GM12878 (cell line): ENCODE data around the gene GNAZ. TPM values are rescaled to one million over a fixed set of nuclear protein-coding genes. Genes with fewer than 3 reads are reported as not detected.

Source experiments
- ATAC-seq: fragments of 200-7000 bp; cut with Tn5 transposase; 3 replicates; pipeline ENCODE4 v1.9.1; 2020; ENCODE audit warnings: mild to moderate bottlenecking, moderate library complexity
- BruUV-seq: library from RNA; stranded (reverse); fragments of 400-500 nt; replicated peaks from 2 replicates; lab custom pipeline; 2021; lab: Mats Ljungman, UMichigan
- CTCF ChIA-PET: fragments of 300-600 bp; sonication (Branson Sonifier 250); formaldehyde crosslinking; extraction: SDS; loops from one replicate; lab custom pipeline; 2021; ENCODE audit warnings: inconsistent platforms; lab: Yijun Ruan, JAX
- POLR2A ChIA-PET: fragments of 350-600 bp; formaldehyde crosslinking; extraction: SDS; loops from one replicate; lab custom pipeline; 2021; ENCODE audit warnings: inconsistent platforms; lab: Charles Lee
- RAD21 ChIA-PET: fragments of 300-600 bp; sonication (Branson Sonifier 250); formaldehyde crosslinking; loops from one replicate; lab custom pipeline; 2023; ENCODE audit warnings: antibody characterized with exemption; ENCODE audit not compliant: unreplicated experiment; lab: Charles Lee
- SMC1A ChIA-PET: fragments of 300-600 bp; sonication (Branson Sonifier 250); formaldehyde crosslinking; loops from one replicate; lab custom pipeline; 2023; ENCODE audit not compliant: unreplicated experiment, uncharacterized antibody; lab: Charles Lee
- DNase-seq: peaks from one replicate; pipeline ENCODE4 v3.0.0-alpha.2; 2011; ENCODE audit warnings: low read depth, low spot score
- FAIRE-seq: peaks from 3 replicates; lab custom pipeline; 2011; peaks lifted over from hg19 to GRCh38; lab: Jason Lieb, UNC
- H2AFZ ChIP-seq: 2 replicates; pipeline ENCODE4 v1.6.0; 2011; ENCODE audit warnings: low read depth, low read length, control low read depth; ENCODE audit not compliant: control insufficient read depth
- H3K27ac ChIP-seq: 2 replicates; pipeline ENCODE4 v1.5.1; 2011; ENCODE audit warnings: control low read depth; ENCODE audit not compliant: control insufficient read depth, insufficient read depth
- H3K27me3 ChIP-seq, 2 experiments: replicated peaks in 1 of 2; 2 replicates each; pipeline versions ENCODE4 v1.6.0 to v1.6.1; 2011; ENCODE audit warnings: low read length in 1 of 2; ENCODE audit not compliant: control insufficient read depth in 2 of 2, insufficient read depth in 2 of 2
- H3K36me3 ChIP-seq, 2 experiments: 2 replicates each; pipeline ENCODE4 v1.5.1; 2011; ENCODE audit warnings: low read length in 1 of 2; ENCODE audit not compliant: control insufficient read depth in 2 of 2, insufficient read depth in 2 of 2
- H3K4me1 ChIP-seq: 2 replicates; pipeline ENCODE4 v1.6.1; 2011; ENCODE audit warnings: mild to moderate bottlenecking, low read length, moderate library complexity, mixed read lengths; ENCODE audit not compliant: control insufficient read depth, insufficient read depth
- H3K4me2 ChIP-seq: 2 replicates; pipeline ENCODE4 v1.6.0; 2011; ENCODE audit warnings: control low read depth; ENCODE audit not compliant: control insufficient read depth, insufficient read depth
- H3K4me3 ChIP-seq: fragments of 200-600 bp; sonication (generic); 2 replicates; pipeline ENCODE4 v1.5.1; 2016
- H3K79me2 ChIP-seq: 2 replicates; pipeline ENCODE4 v1.6.0; 2011; ENCODE audit warnings: low read length; ENCODE audit not compliant: control insufficient read depth, insufficient read depth
- H3K9ac ChIP-seq: 2 replicates; pipeline ENCODE4 v1.8.0; 2011; ENCODE audit warnings: low read length, control low read depth, mixed read lengths; ENCODE audit not compliant: control insufficient read depth, insufficient read depth
- H3K9me3 ChIP-seq: replicated peaks from 3 replicates; pipeline ENCODE4 v1.5.1; 2011; ENCODE audit warnings: mild to moderate bottlenecking, low read length; ENCODE audit not compliant: control insufficient read depth, insufficient read depth
- H4K20me1 ChIP-seq: 2 replicates; pipeline ENCODE4 v1.6.0; 2011; ENCODE audit not compliant: control insufficient read depth, insufficient read depth
- CTCF ChIP-seq, 3 experiments: IDR thresholded peaks in 2 of 3; conservative IDR thresholded peaks in 1 of 3; 2 replicates each; pipeline ENCODE4 v1.5.1; 2011; ENCODE audit warnings: low read depth in 3 of 3, low read length in 3 of 3, mild to moderate bottlenecking in 3 of 3, control low read depth in 2 of 3, moderate library complexity in 2 of 3, inconsistent platforms in 1 of 3, mixed read lengths in 1 of 3; ENCODE audit not compliant: control insufficient read depth in 2 of 3, insufficient read depth in 1 of 3; ENCODE audit errors: extremely low read depth in 1 of 3
- NKRF ChIP-seq: fragments of 450-650 bp; conservative IDR thresholded peaks from 2 replicates; pipeline ENCODE4 v1.6.1; 2017; ENCODE audit warnings: mild to moderate bottlenecking, moderate library complexity
- WGBS: methylation state at CpG from one replicate; pipeline ENCODE4 v1.1.6; 2016; ENCODE audit warnings: low lambda C conversion rate; ENCODE audit not compliant: insufficient replicate concordance, insufficient coverage; ENCODE audit errors: missing lambda C conversion rate; 5-methylcytosine and 5-hydroxymethylcytosine counted together
- in situ Hi-C: fragments of 300-500 bp; cut with MboI; formaldehyde crosslinking; loops from 9 replicates; pipeline ENCODE4 v1.14.3; 2018; ENCODE audit warnings: mixed read lengths
- intact Hi-C: fragments of 100-400 bp; cut with micrococcal nuclease; formaldehyde crosslinking; loops from one replicate; pipeline ENCODE4 v1.14.2; 2022; ENCODE audit not compliant: unreplicated experiment
- polyA plus RNA-seq, 11 experiments: library from polyadenylated mRNA; depleted of rRNA in 4 of 11; unstranded in 6 of 11; stranded (reverse) in 5 of 11; fragments of >200 nt; fragmentation: Nextera tagmentation in 4 of 11; fragmentation: Illumina TruSeq in 1 of 11; extraction: Ambion mirVana in 4 of 11; extraction: Trizol in 1 of 11; gene quantifications; 1 replicate in 1 of 11; 2 replicates in 10 of 11; pipeline versions ENCODE4 v1.2.1 to v1.2.3, GENCODE V29; 2011 to 2016; ENCODE audit warnings: inconsistent platforms in 2 of 11, missing spikeins in 2 of 11, low read depth in 1 of 11
- total RNA-seq, 4 experiments: library from RNA; depleted of rRNA in 3 of 4; stranded (reverse); fragments of >200 nt in 3 of 4; fragmentation: Illumina TruSeq in 1 of 4; extraction: Trizol in 1 of 4; gene quantifications; 2 replicates each; pipeline versions ENCODE4 v1.2.1 to v1.2.3, GENCODE V29; 2013 to 2021

GNAZ gene
- total and polyA plus RNA-seq, 10 of the 15 experiments (the other 5 are each of a cell fraction or from before 2014, with no cell fraction given): 0.09 to 1.0 (median 0.44) TPM; not detected in 1

DNA sequence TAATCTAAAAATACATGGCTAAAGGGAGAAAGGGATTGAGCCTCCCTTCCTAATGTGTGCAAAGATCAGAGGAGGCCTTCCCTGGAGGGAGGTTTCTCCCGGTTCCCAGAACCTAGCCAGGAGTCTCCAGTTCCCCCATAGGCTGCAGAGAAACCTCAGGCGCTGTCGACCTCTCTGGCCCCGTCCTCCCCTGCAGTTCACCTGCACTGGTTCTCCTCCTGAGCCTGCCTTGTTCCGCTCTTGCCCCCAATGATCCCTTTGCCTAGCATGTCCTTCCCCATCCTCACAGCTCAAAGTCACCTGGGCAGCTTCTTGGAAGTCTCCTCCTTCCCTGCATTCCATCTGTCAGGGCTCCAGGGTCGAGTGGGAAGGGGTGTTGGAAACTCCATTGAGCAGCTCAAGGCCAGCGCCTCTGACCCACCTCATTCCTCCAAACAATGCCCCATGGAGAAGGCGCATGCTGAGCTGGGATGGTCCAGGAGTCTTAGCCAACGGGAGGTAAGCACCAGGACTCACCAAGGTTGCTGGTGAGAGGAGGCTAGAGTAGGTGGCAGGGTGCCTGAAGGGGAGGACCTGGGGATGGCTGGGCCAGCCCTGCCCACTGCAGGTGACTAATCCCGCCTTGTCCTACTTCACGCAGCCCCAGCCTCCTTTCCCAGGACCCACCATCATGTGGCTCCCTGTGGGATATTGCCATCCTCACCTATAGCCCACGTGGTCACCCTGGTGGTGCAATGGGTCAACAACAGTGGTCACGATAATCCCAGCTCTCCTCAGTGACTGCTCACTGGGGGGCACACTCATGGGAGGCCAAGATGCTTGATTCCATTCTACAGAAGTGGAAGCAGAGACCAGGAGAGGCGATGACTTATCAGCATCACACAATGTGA lies 56.1 kb downstream of the GNAZ start:
- in situ Hi-C loops: loop anchor here (5.0 to 10.0 kb wide), 3 partner anchors 164 to 944 kb away; no protein-coding TSS in a partner anchor
- intact Hi-C loops: loop anchor here (10.0 kb wide), 3 partner anchors 282 to 352 kb away; no protein-coding TSS in a partner anchor
- RAD21 ChIA-PET: interaction anchor here (1.0 to 13.5 kb wide), 3 partner anchors 8 to 259 kb away, joined by 3 to 281 read pairs (median 9); no protein-coding TSS in a partner anchor
- WGBS: 39% methylated on average over 14 of the region's 14 CpGs
- Histone ChIP-seq H3K36me3 (no peaks in the 10 kb centered on the region), H3K4me2 (no peak overlapping the region), H3K4me3 (no peak overlapping the region), H3K27me3 (no peaks in the 10 kb centered on the region), H2AFZ (no peak overlapping the region), H3K79me2 (no peaks in the 10 kb centered on the region), H3K27ac (no peak overlapping the region), H3K9ac (no peak overlapping the region), H3K9me3 (no peaks in the 10 kb centered on the region), H4K20me1 (no peaks in the 10 kb centered on the region), H3K4me1 (no peaks in the 10 kb centered on the region)
- TF ChIP-seq CTCF (IDR thresholded peaks at IDR 0.05 in 2 of 3, conservative IDR thresholded peaks at IDR 0.05 in 1 of 3; ENCODE audit: control insufficient read depth in 2 of 3, extremely low read depth in 1 of 3, insufficient read depth in 1 of 3, low read depth in 3 of 3, low read length in 3 of 3): 0 out of 6 replicates have a peak, but pooled peaks of 1 of the 3 experiments have one; percentile 4
- TF ChIP-seq NKRF: no peak
- FAIRE-seq: no peak
- no peak for ATAC-seq
- SMC1A ChIA-PET: interaction anchor here (1.0 to 8.6 kb wide), 4 partner anchors 12 to 169 kb away, joined by 3 to 277 read pairs (median 6); no protein-coding TSS in a partner anchor
- POLR2A ChIA-PET: interaction anchor here (1.2 to 3.8 kb wide), 2 partner anchors 167 to 172 kb away, joined by 3 to 17 read pairs; no protein-coding TSS in a partner anchor
- DNase-seq: no peak
- CTCF ChIA-PET: interaction anchor here (0.8 to 11.1 kb wide), 8 partner anchors 12 to 280 kb away, joined by 3 to 539 read pairs (median 6); no protein-coding TSS in a partner anchor
- no TSS peak for BruUV-seq
